Panc1 (cell line): ENCODE results near the gene SUZ12. TPM values are rescaled to one million over a fixed set of nuclear protein-coding genes. Genes with fewer than 3 reads are reported as not detected.
"Not testable (repeated sequence)": the region's sequence is repeated elsewhere in the genome, so short reads cannot be mapped to it uniquely, and the experiment has no call there.

ENCODE experiments used
- ATAC-seq: fragments of 200-7000 bp; cut with Tn5 transposase; 2 replicates; pipeline ENCODE4 v1.9.1; 2020; ENCODE audit warnings: mild to moderate bottlenecking, moderate library complexity
- BruUV-seq: library from RNA; stranded (reverse); fragments of 400-500 nt; replicated peaks from 2 replicates; lab custom pipeline; 2021; lab: Mats Ljungman, UMichigan
- CTCF ChIA-PET: fragments of 300-600 bp; sonication (Branson Sonifier 250); formaldehyde crosslinking; loops from one replicate; lab custom pipeline; 2022; ENCODE audit warnings: antibody characterized with exemption; lab: Charles Lee
- POLR2A ChIA-PET: fragments of 300-600 bp; sonication (Branson Sonifier 250); formaldehyde crosslinking; loops from one replicate; lab custom pipeline; 2022; ENCODE audit warnings: antibody characterized with exemption; lab: Charles Lee
- DNase-seq: peaks from one replicate; pipeline ENCODE4 v3.0.0-alpha.2; 2010; ENCODE audit warnings: low read depth, low spot score
- H3K27ac ChIP-seq: 2 replicates; pipeline ENCODE4 v1.5.1; 2011; ENCODE audit warnings: mild to moderate bottlenecking, low read length, inconsistent platforms
- H3K27me3 ChIP-seq: fragments of 200-500 bp; sonication (Bioruptor generic); 2 replicates; pipeline ENCODE4 v1.6.0; 2014; ENCODE audit warnings: low read length, inconsistent platforms; ENCODE audit not compliant: control insufficient read depth, insufficient read depth
- H3K36me3 ChIP-seq: fragments of 200-500 bp; sonication (Bioruptor generic); 2 replicates; pipeline ENCODE4 v1.5.1; 2014; ENCODE audit warnings: inconsistent platforms, mild to moderate bottlenecking, low read length, moderate library complexity; ENCODE audit not compliant: control insufficient read depth, insufficient read depth
- H3K4me1 ChIP-seq: 2 replicates; pipeline ENCODE4 v1.5.1; 2011; ENCODE audit warnings: inconsistent platforms, mild to moderate bottlenecking, low read length, moderate library complexity; ENCODE audit not compliant: control insufficient read depth, insufficient read depth
- H3K4me3 ChIP-seq, 2 experiments: 2 replicates each; pipeline ENCODE4 v1.5.1; 2011 to 2012; ENCODE audit warnings: low read depth in 2 of 2, low read length in 2 of 2, mild to moderate bottlenecking in 2 of 2, inconsistent platforms in 1 of 2, moderate library complexity in 1 of 2
- H3K9me3 ChIP-seq: fragments of 200-500 bp; sonication (Bioruptor generic); 2 replicates; pipeline ENCODE4 v1.5.1; 2014; ENCODE audit warnings: low read depth, mild to moderate bottlenecking, inconsistent platforms, low read length, moderate library complexity; ENCODE audit not compliant: control insufficient read depth, insufficient read depth
- POLR2AphosphoS5 ChIP-seq: IDR thresholded peaks from 2 replicates; pipeline ENCODE4 v1.6.1; 2012; ENCODE audit warnings: mild to moderate bottlenecking, low read depth, low read length, moderate library complexity
- SIN3A ChIP-seq: IDR thresholded peaks from 2 replicates; pipeline ENCODE4 v1.6.1; 2012; ENCODE audit warnings: low read depth, mild to moderate bottlenecking, low read length, moderate library complexity, borderline replicate concordance; ENCODE audit not compliant: insufficient read depth
- TCF7L2 ChIP-seq: IDR thresholded peaks from 2 replicates; pipeline ENCODE4 v1.6.1; 2011; ENCODE audit warnings: mild to moderate bottlenecking, low read depth, low read length, inconsistent platforms
- in situ Hi-C: cut with HindIII; loops from 2 replicates; pipeline ENCODE4 v1.10.0; 2016; ENCODE audit warnings: low sequenced_read_pairs, low pct_unique_long_range_greater_than_20kb
- intact Hi-C: fragments of 100-400 bp; cut with micrococcal nuclease; formaldehyde crosslinking; loops from one replicate; pipeline ENCODE4 v1.10.0; 2022; ENCODE audit not compliant: unreplicated experiment
- total RNA-seq: library from RNA; stranded (reverse); gene quantifications from one replicate; pipeline ENCODE4 v1.2.1, GENCODE V29; 2021; ENCODE audit not compliant: unreplicated experiment
- TF ChIP-seq, protein P1 (sequence below), 2 experiments: IDR thresholded peaks; 2 replicates each; pipeline ENCODE4 v1.6.1; 2011 to 2012; ENCODE audit warnings: low read depth in 2 of 2, control low read depth in 1 of 2, low read length in 1 of 2, mild to moderate bottlenecking in 1 of 2, moderate library complexity in 1 of 2; ENCODE audit not compliant: insufficient read depth in 1 of 2
- TF ChIP-seq, protein P2 (sequence below): fragments of 450-650 bp; IDR thresholded peaks from 2 replicates; pipeline ENCODE4 v1.5.1; 2017; ENCODE audit warnings: mild to moderate bottlenecking

Gene SUZ12
- total RNA-seq, 1 experiment from 2014 or later = 68.3 TPM

DNA sequence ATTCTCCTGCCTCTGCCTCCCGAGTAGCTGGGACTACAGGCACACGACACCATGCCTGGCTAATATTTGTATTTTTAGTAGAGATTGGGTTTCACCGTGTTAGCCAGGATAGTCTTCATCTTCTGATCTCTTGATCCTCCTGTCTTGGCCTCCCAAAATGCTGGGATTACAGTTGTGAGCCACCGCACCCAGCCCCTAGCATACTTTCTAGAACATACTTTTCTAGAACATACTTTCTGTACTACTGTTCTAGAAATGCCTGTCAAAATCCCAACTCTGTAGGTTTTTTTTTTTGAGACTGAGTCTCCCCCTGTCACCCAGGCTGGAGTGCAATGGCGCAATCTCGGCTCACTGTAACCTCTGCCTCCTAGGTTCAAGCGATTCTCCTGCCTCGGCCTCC, 27.3 kb downstream of the SUZ12 start:
- intact Hi-C loops, H3K4me1 ChIP-seq, CTCF ChIA-PET, POLR2A ChIA-PET, H3K4me3 ChIP-seq, H3K27me3 ChIP-seq, DNase-seq, in situ Hi-C loops, H3K9me3 ChIP-seq, BruUV-seq, ATAC-seq, H3K27ac ChIP-seq: not testable (repeated sequence)
- peaks cover 10% of the 10 kb centered on the region; the same call in 1 of the 2 replicates for H3K36me3 ChIP-seq

DNA sequence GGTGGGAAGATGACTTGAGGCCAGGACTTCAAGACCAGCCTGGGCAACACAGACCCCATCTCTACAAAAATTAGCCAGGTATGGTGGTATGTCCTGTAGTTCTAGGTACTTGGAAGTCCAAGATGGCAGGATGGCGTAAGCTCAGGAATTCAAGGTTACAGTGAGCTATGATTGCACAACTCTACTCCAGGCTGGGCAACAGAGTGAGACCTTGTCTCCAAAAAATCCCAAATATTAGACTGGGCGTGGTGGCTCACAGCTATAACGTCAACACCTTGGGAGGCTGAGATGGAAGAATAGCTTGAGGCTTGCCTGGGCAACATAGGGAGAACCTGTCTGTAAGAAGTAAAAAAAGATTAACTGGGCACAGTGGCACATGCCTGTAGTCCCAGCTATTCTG, 30.8 kb downstream of the SUZ12 start:
- Histone ChIP-seq H3K4me1 (no peaks in the 10 kb centered on the region), H3K36me3 (peaks cover 4% of the 10 kb centered on the region; the same call in 1 of the 2 replicates), H3K27ac (no peak overlapping the region), H3K27me3 (no peaks in the 10 kb centered on the region), H3K4me3 (no peak overlapping the region), H3K9me3 (no peaks in the 10 kb centered on the region)
- BruUV-seq = no TSS peak
- DNase-seq = no peak
- intact Hi-C loops = no loop called here
- TF ChIP-seq TCF7L2 (no peak), POLR2AphosphoS5 (no peak), SIN3A (no peak)
- TF ChIP-seq, protein P1, sequence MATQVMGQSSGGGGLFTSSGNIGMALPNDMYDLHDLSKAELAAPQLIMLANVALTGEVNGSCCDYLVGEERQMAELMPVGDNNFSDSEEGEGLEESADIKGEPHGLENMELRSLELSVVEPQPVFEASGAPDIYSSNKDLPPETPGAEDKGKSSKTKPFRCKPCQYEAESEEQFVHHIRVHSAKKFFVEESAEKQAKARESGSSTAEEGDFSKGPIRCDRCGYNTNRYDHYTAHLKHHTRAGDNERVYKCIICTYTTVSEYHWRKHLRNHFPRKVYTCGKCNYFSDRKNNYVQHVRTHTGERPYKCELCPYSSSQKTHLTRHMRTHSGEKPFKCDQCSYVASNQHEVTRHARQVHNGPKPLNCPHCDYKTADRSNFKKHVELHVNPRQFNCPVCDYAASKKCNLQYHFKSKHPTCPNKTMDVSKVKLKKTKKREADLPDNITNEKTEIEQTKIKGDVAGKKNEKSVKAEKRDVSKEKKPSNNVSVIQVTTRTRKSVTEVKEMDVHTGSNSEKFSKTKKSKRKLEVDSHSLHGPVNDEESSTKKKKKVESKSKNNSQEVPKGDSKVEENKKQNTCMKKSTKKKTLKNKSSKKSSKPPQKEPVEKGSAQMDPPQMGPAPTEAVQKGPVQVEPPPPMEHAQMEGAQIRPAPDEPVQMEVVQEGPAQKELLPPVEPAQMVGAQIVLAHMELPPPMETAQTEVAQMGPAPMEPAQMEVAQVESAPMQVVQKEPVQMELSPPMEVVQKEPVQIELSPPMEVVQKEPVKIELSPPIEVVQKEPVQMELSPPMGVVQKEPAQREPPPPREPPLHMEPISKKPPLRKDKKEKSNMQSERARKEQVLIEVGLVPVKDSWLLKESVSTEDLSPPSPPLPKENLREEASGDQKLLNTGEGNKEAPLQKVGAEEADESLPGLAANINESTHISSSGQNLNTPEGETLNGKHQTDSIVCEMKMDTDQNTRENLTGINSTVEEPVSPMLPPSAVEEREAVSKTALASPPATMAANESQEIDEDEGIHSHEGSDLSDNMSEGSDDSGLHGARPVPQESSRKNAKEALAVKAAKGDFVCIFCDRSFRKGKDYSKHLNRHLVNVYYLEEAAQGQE (IDR thresholded peaks at IDR 0.05; ENCODE audit: insufficient read depth in 1 of 2, low read depth in 2 of 2, low read length in 1 of 2) = no peak
- TF ChIP-seq, protein P2, sequence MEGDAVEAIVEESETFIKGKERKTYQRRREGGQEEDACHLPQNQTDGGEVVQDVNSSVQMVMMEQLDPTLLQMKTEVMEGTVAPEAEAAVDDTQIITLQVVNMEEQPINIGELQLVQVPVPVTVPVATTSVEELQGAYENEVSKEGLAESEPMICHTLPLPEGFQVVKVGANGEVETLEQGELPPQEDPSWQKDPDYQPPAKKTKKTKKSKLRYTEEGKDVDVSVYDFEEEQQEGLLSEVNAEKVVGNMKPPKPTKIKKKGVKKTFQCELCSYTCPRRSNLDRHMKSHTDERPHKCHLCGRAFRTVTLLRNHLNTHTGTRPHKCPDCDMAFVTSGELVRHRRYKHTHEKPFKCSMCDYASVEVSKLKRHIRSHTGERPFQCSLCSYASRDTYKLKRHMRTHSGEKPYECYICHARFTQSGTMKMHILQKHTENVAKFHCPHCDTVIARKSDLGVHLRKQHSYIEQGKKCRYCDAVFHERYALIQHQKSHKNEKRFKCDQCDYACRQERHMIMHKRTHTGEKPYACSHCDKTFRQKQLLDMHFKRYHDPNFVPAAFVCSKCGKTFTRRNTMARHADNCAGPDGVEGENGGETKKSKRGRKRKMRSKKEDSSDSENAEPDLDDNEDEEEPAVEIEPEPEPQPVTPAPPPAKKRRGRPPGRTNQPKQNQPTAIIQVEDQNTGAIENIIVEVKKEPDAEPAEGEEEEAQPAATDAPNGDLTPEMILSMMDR = no peak
- peak; percentile 42 for ATAC-seq
- POLR2A ChIA-PET = no interaction called here
- in situ Hi-C loops = no loop called here
- CTCF ChIA-PET = no interaction called here

DNA sequence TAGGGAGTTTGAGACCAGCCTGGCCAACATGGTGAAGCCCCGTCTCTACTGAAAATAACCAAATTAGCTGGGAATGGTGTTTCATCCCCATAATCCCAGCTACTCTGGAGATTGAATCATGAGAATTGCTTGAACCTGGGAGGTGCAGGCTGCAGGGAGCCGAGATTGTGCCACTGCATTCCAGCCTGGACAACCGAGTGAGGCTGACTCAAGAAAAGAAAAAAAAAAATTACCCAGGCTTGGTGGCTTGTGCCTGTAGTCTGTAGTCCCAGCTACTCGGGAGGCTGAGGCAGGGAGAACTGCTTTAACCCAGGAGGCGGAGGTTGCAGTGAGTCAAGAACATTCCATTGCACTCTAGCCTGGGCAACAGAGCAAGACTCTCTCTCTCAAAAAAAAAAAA, 33.6 kb downstream of the SUZ12 start:
- H3K36me3 ChIP-seq, CTCF ChIA-PET, BruUV-seq, H3K4me3 ChIP-seq, DNase-seq, in situ Hi-C loops, ATAC-seq, intact Hi-C loops, H3K9me3 ChIP-seq, H3K27me3 ChIP-seq, H3K27ac ChIP-seq, H3K4me1 ChIP-seq, POLR2A ChIA-PET: not testable (repeated sequence)

DNA sequence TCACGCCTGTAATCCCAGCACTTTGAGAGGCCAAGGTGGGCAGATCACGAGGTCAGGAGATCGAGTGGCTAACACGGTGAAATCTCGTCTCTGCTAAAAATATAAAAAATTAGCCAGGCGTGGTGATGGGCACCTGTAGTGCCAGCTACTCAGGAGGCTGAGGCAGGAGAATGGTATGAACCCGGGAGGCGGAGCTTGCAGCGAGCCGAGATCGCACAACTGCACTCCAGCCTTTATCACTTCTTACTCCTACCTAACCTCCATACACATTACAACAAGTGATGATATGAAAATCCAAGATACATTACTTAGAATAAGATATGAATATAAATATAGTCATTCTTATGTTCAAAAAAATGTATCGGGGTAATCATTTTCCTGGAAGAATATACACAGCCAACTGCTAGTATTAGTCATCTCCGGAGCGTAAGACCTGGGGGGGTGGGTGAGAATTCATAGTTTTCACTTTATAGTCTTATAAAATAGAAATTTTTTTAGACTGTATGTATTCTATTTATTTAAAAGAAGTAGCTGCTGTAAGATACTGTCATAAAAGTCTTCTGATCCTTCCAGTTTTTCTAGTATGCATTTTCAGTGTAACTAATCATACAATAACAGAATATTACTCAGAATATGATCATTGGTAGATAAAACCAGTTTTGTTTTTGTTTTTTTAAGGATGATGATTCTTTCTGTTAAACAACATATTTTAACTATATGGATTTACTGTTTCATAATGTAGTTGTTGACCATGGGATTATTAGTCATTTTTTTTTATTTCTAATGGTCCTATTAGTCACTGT, 37.7 kb downstream of the SUZ12 start:
- in situ Hi-C loops, H3K4me1 ChIP-seq, H3K27me3 ChIP-seq, H3K9me3 ChIP-seq, CTCF ChIA-PET, ATAC-seq, DNase-seq, intact Hi-C loops, H3K4me3 ChIP-seq, BruUV-seq, H3K27ac ChIP-seq: not testable (repeated sequence)
- POLR2A ChIA-PET = interaction anchor here (0.6 kb wide), 1 partner anchor 108 kb away, joined by 9 read pairs; no protein-coding TSS in a partner anchor
- peaks cover 23% of the 10 kb centered on the region for H3K36me3 ChIP-seq

DNA sequence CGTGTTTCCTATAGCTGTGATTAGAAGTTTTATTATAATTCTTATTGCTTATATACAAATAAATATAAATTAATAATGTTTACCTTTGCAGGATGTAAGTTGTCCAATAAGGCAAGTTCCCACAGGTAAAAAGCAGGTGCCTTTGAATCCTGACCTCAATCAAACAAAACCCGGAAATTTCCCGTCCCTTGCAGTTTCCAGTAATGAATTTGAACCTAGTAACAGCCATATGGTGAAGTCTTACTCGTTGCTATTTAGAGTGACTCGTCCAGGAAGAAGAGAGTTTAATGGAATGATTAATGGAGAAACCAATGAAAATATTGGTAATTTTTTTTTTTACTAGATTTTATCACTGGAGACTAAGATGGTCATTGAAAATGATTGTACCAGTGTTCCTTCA, 38.6 kb downstream of the SUZ12 start:
- H3K9me3 ChIP-seq, POLR2A ChIA-PET, BruUV-seq, ATAC-seq, DNase-seq, H3K27ac ChIP-seq, intact Hi-C loops, H3K4me1 ChIP-seq, H3K27me3 ChIP-seq, CTCF ChIA-PET, in situ Hi-C loops, H3K4me3 ChIP-seq: not testable (repeated sequence)
- H3K36me3 ChIP-seq = peaks cover 27% of the 10 kb centered on the region
